ENCODE measurements around the gene CCDC77.

The CCDC77 gene

GRCh38 chr12:452667-453210 lies 51.3 kb downstream of the CCDC77 start:
- no peak for DNase-seq (ENCODE audit: low read depth)
- no peak overlapping the region for H3K4me3 ChIP-seq (ENCODE audit: control insufficient read depth, low read depth, low read length)
- TF ChIP-seq CTCF (conservative IDR thresholded peaks at IDR 0.05; ENCODE audit: control insufficient read depth, insufficient read depth, low read depth, low read length) = no peak

- H3K4me3 ChIP-seq (ENCODE audit: control insufficient read depth, low read depth, low read length) = no peak overlapping the region
- TF ChIP-seq CTCF (conservative IDR thresholded peaks at IDR 0.05; ENCODE audit: control insufficient read depth, insufficient read depth, low read depth, low read length) = no peak
- no peak for DNase-seq (ENCODE audit: low read depth)
Measured at GRCh38 chr12:454833-455232, 53.4 kb downstream of the CCDC77 start.

GRCh38 chr12:455821-456220 lies 54.4 kb downstream of the CCDC77 start:
- H3K4me3 ChIP-seq (ENCODE audit: control insufficient read depth, low read depth, low read length) = no peak overlapping the region
- TF ChIP-seq CTCF (conservative IDR thresholded peaks at IDR 0.05; ENCODE audit: control insufficient read depth, insufficient read depth, low read depth, low read length) = no peak
- DNase-seq (ENCODE audit: low read depth) = no peak

- H3K4me3 ChIP-seq (ENCODE audit: control insufficient read depth, low read depth, low read length) = no peak overlapping the region
- no peak for DNase-seq (ENCODE audit: low read depth)
- no peak for TF ChIP-seq CTCF (conservative IDR thresholded peaks at IDR 0.05; ENCODE audit: control insufficient read depth, insufficient read depth, low read depth, low read length)
Measured at GRCh38 chr12:457676-458075, 56.2 kb downstream of the CCDC77 start.

GRCh38 chr12:459050-459429 lies 57.6 kb downstream of the CCDC77 start:
- no peak for TF ChIP-seq CTCF (conservative IDR thresholded peaks at IDR 0.05; ENCODE audit: control insufficient read depth, insufficient read depth, low read depth, low read length)
- H3K4me3 ChIP-seq (ENCODE audit: control insufficient read depth, low read depth, low read length) = no peak overlapping the region
- no peak for DNase-seq (ENCODE audit: low read depth)

- no peak for TF ChIP-seq CTCF (conservative IDR thresholded peaks at IDR 0.05; ENCODE audit: control insufficient read depth, insufficient read depth, low read depth, low read length)
- DNase-seq (ENCODE audit: low read depth) = peak; percentile 12
- no peak within 1 kb of the TSS for H3K4me3 ChIP-seq (ENCODE audit: control insufficient read depth, low read depth, low read length)
Measured at GRCh38 chr12:459430-460258, 58.2 kb downstream of the CCDC77 start, which contains the start of gene B4GALNT3. Gene B4GALNT3 (plus strand): TSS chr12:459939. CDS start chr12:460377, 438 bp downstream.
